Neural progenitor cell (in vitro differentiated cells): ENCODE results near the gene FBXL17. TPM values are rescaled to one million over a fixed set of nuclear protein-coding genes. Genes with fewer than 3 reads are reported as not detected.

ENCODE experiments used
- DNase-seq: peaks from one replicate; pipeline ENCODE4 v3.0.0-alpha.2; 2016; ENCODE audit warnings: low spot score
- H2AFZ ChIP-seq: fragments of 200-600 bp; sonication (generic); replicated peaks from 2 replicates; pipeline ENCODE4 v1.6.1; 2016; ENCODE audit warnings: antibody characterized with exemption
- H3F3A ChIP-seq: fragments of 200-600 bp; sonication (generic); 2 replicates; pipeline ENCODE4 v1.6.1; 2016; ENCODE audit warnings: antibody characterized with exemption, low read depth
- H3K27ac ChIP-seq: fragments of 200-600 bp; sonication (generic); 2 replicates; pipeline ENCODE4 v1.5.1; 2016; ENCODE audit warnings: mild to moderate bottlenecking
- H3K27me3 ChIP-seq: fragments of 200-600 bp; sonication (generic); 2 replicates; pipeline ENCODE4 v1.6.1; 2016; ENCODE audit warnings: mild to moderate bottlenecking, moderate library complexity
- H3K36me3 ChIP-seq: fragments of 200-600 bp; sonication (generic); 2 replicates; pipeline ENCODE4 v1.5.1; 2016
- H3K4me1 ChIP-seq: fragments of 200-600 bp; sonication (generic); 2 replicates; pipeline ENCODE4 v1.6.1; 2016; ENCODE audit warnings: mixed run types
- H3K4me2 ChIP-seq: fragments of 200-600 bp; sonication (generic); 2 replicates; pipeline ENCODE4 v1.6.1; 2016
- H3K4me3 ChIP-seq: fragments of 200-600 bp; sonication (generic); 2 replicates; pipeline ENCODE4 v1.5.1; 2016
- H3K79me2 ChIP-seq: fragments of 200-600 bp; sonication (generic); 2 replicates; pipeline ENCODE4 v1.6.1; 2016; ENCODE audit warnings: low read depth
- H3K9ac ChIP-seq: fragments of 200-600 bp; sonication (generic); 2 replicates; pipeline ENCODE4 v1.6.1; 2016
- H3K9me3 ChIP-seq: fragments of 200-600 bp; sonication (generic); 2 replicates; pipeline ENCODE4 v1.5.1; 2016; ENCODE audit warnings: low read depth
- H4K20me1 ChIP-seq: fragments of 200-600 bp; sonication (generic); 2 replicates; pipeline ENCODE4 v1.6.1; 2016; ENCODE audit warnings: low read depth
- H3K27ac Mint-ChIP-seq: 3 replicates; pipeline ENCODE4 v1.8.0; 2021; ENCODE audit warnings: mixed read lengths
- H3K27me3 Mint-ChIP-seq: 2 replicates; pipeline ENCODE4 v1.8.0; 2022; ENCODE audit warnings: low read depth, mild to moderate bottlenecking, inconsistent platforms, moderate library complexity, mixed read lengths; ENCODE audit not compliant: insufficient read depth
- H3K36me3 Mint-ChIP-seq: 3 replicates; pipeline ENCODE4 v1.8.0; 2021; ENCODE audit warnings: mixed read lengths
- H3K4me1 Mint-ChIP-seq: 3 replicates; pipeline ENCODE4 v1.8.0; 2021; ENCODE audit warnings: mixed read lengths
- H3K4me3 Mint-ChIP-seq: 3 replicates; pipeline ENCODE4 v1.8.0; 2021; ENCODE audit warnings: mild to moderate bottlenecking, moderate library complexity, mixed read lengths
- H3K9me3 Mint-ChIP-seq: 3 replicates; pipeline ENCODE4 v1.8.0; 2020; ENCODE audit warnings: mixed read lengths
- CTCF ChIP-seq: fragments of 200-600 bp; sonication (generic); IDR thresholded peaks from 2 replicates; pipeline ENCODE4 v1.5.1; 2017; ENCODE audit warnings: antibody characterized with exemption, mild to moderate bottlenecking
- EZH2 ChIP-seq: fragments of 200-600 bp; sonication (generic); IDR thresholded peaks from 2 replicates; pipeline ENCODE4 v1.6.1; 2017; ENCODE audit warnings: antibody characterized with exemption, mild to moderate bottlenecking, moderate library complexity
- EZH2phosphoT487 ChIP-seq: fragments of 200-600 bp; sonication (generic); IDR thresholded peaks from 2 replicates; pipeline ENCODE4 v1.6.1; 2017; ENCODE audit warnings: antibody characterized with exemption
- total RNA-seq: library from RNA; depleted of rRNA; stranded (reverse); fragments of >200 nt; gene quantifications from 2 replicates; pipeline ENCODE4 v1.2.3, GENCODE V29; 2015; ENCODE audit warnings: low replicate concordance

The FBXL17 gene
- total RNA-seq, 1 donor from 2014 or later = 7.6 TPM

GRCh38 chr5:108324886-108325285, 57.0 kb downstream of the FBXL17 start:
- Histone ChIP-seq H3K4me2 (no peak overlapping the region), H4K20me1 (no peaks in the 10 kb centered on the region), H3K4me3 (no peak overlapping the region), H3F3A (no peaks in the 10 kb centered on the region), H2AFZ (no peak overlapping the region), H3K9me3 (no peaks in the 10 kb centered on the region), H3K27me3 (no peaks in the 10 kb centered on the region), H3K4me1 (no peaks in the 10 kb centered on the region), H3K79me2 (no peaks in the 10 kb centered on the region), H3K9ac (no peak overlapping the region), H3K36me3 (no peaks in the 10 kb centered on the region), H3K27ac (no peak overlapping the region)
- TF ChIP-seq EZH2phosphoT487 (no peak), CTCF (no peak)
- DNase-seq = no peak
- Mint-ChIP-seq H3K27me3 (no peaks in the 10 kb centered on the region), H3K27ac (no peak overlapping the region), H3K4me1 (no peaks in the 10 kb centered on the region), H3K36me3 (peaks cover 4% of the 10 kb centered on the region), H3K9me3 (peaks cover 3% of the 10 kb centered on the region), H3K4me3 (no peak overlapping the region)

- H3K36me3 Mint-ChIP-seq = peaks cover 4% of the 10 kb centered on the region
- H3K9me3 Mint-ChIP-seq = peaks cover 3% of the 10 kb centered on the region
- no peak overlapping the region for H2AFZ ChIP-seq
These were observed 60.6 kb downstream of the FBXL17 start for GRCh38 chr5:108321341-108321740.

GRCh38 chr5:108320231-108320630, 61.7 kb downstream of the FBXL17 start:
- Mint-ChIP-seq H3K4me1 (no peaks in the 10 kb centered on the region), H3K9me3 (no peaks in the 10 kb centered on the region), H3K4me3 (no peak overlapping the region), H3K27me3 (no peaks in the 10 kb centered on the region), H3K36me3 (peaks cover 4% of the 10 kb centered on the region), H3K27ac (no peak overlapping the region)
- Histone ChIP-seq H2AFZ (no peak overlapping the region), H3F3A (peaks cover 9% of the 10 kb centered on the region), H3K4me3 (no peak overlapping the region), H3K9ac (no peak overlapping the region), H3K27me3 (no peaks in the 10 kb centered on the region), H3K9me3 (no peaks in the 10 kb centered on the region), H4K20me1 (no peaks in the 10 kb centered on the region), H3K4me2 (no peak overlapping the region), H3K79me2 (no peaks in the 10 kb centered on the region), H3K27ac (no peak overlapping the region), H3K4me1 (no peaks in the 10 kb centered on the region), H3K36me3 (no peaks in the 10 kb centered on the region)
- no peak for DNase-seq
- TF ChIP-seq CTCF = no peak
- no peak for TF ChIP-seq EZH2

More at GRCh38 chr5:108321341-108321740, 60.6 kb downstream of the FBXL17 start:
- Histone ChIP-seq H3K27ac (no peak overlapping the region), H3K4me1 (no peaks in the 10 kb centered on the region), H3K4me2 (no peak overlapping the region), H3F3A (peaks cover 9% of the 10 kb centered on the region), H3K4me3 (no peak overlapping the region), H3K36me3 (no peaks in the 10 kb centered on the region), H3K9me3 (no peaks in the 10 kb centered on the region), H4K20me1 (no peaks in the 10 kb centered on the region), H3K9ac (no peak overlapping the region), H3K27me3 (no peaks in the 10 kb centered on the region), H3K79me2 (no peaks in the 10 kb centered on the region)
- Mint-ChIP-seq H3K27ac (no peak overlapping the region), H3K4me1 (no peaks in the 10 kb centered on the region), H3K4me3 (no peak overlapping the region), H3K27me3 (no peaks in the 10 kb centered on the region)
- DNase-seq = no peak
- TF ChIP-seq EZH2phosphoT487 (no peak), CTCF (no peak), EZH2 (no peak)

- no peaks in the 10 kb centered on the region for H3K4me1 ChIP-seq
- Mint-ChIP-seq H3K27me3 (no peaks in the 10 kb centered on the region), H3K27ac (no peak overlapping the region), H3K4me3 (no peak overlapping the region), H3K4me1 (no peaks in the 10 kb centered on the region), H3K36me3 (no peaks in the 10 kb centered on the region), H3K9me3 (no peaks in the 10 kb centered on the region)
- H3K79me2 ChIP-seq = no peaks in the 10 kb centered on the region
- no peaks in the 10 kb centered on the region for H3K9me3 ChIP-seq
- H2AFZ ChIP-seq = no peak overlapping the region
- TF ChIP-seq EZH2phosphoT487 = no peak
- no peak for TF ChIP-seq EZH2
- TF ChIP-seq CTCF = no peak
- H3F3A ChIP-seq = peaks cover 9% of the 10 kb centered on the region
- H3K9ac ChIP-seq = no peak overlapping the region
- H3K36me3 ChIP-seq = no peaks in the 10 kb centered on the region
- no peak overlapping the region for H3K27ac ChIP-seq
- no peaks in the 10 kb centered on the region for H4K20me1 ChIP-seq
- no peaks in the 10 kb centered on the region for H3K27me3 ChIP-seq
- no peak overlapping the region for H3K4me2 ChIP-seq
- DNase-seq = no peak
- H3K4me3 ChIP-seq = no peak overlapping the region
These were observed 66.1 kb downstream of the FBXL17 start for GRCh38 chr5:108315829-108316228.
